Natural killer cell (primary cell): ENCODE results near the gene MMP24OS. TPM values are rescaled to one million over a fixed set of nuclear protein-coding genes. Genes with fewer than 3 reads are reported as not detected.
"Not testable (repeated sequence)": the region's sequence is repeated elsewhere in the genome, so short reads cannot be mapped to it uniquely, and the experiment has no call there.

Source experiments
- ATAC-seq, 3 donors: fragments of 150-1000 bp in 2 of 3; fragments of 200-7000 bp in 1 of 3; cut with Tn5 transposase; 1 replicate in 1 of 3; 2 replicates in 2 of 3; pipeline ENCODE4 v1.10.0; 2021; ENCODE audit warnings: mild to moderate bottlenecking in 2 of 3, moderate library complexity in 2 of 3
- DNase-seq, 2 donors: peaks; one replicate each; pipeline versions ENCODE4 v3.0.0 to v3.0.0-alpha.2; 2013 to 2021; ENCODE audit warnings: mixed read lengths in 1 of 2
- H3K27ac ChIP-seq: one replicate; pipeline ENCODE4 v1.5.1; 2013; ENCODE audit warnings: mild to moderate bottlenecking, low read length
- H3K27me3 ChIP-seq: one replicate; pipeline ENCODE4 v1.6.1; 2013; ENCODE audit warnings: low read length; ENCODE audit not compliant: control insufficient read depth, insufficient read depth
- H3K36me3 ChIP-seq: one replicate; pipeline ENCODE4 v1.6.1; 2013; ENCODE audit warnings: low read length; ENCODE audit not compliant: control insufficient read depth, insufficient read depth
- H3K4me1 ChIP-seq: one replicate; pipeline ENCODE4 v1.6.1; 2013; ENCODE audit warnings: low read length; ENCODE audit not compliant: control insufficient read depth, insufficient read depth
- H3K4me3 ChIP-seq: one replicate; pipeline ENCODE4 v1.5.1; 2013; ENCODE audit warnings: low read length
- H3K9me3 ChIP-seq: one replicate; pipeline ENCODE4 v1.6.1; 2013; ENCODE audit warnings: low read length; ENCODE audit not compliant: control insufficient read depth, insufficient read depth
- H3K27ac Mint-ChIP-seq, 2 donors: one replicate each; pipeline ENCODE4 v1.8.0; 2022; ENCODE audit warnings: mild to moderate bottlenecking in 2 of 2, mixed read lengths in 2 of 2, moderate library complexity in 1 of 2
- H3K27me3 Mint-ChIP-seq, 2 donors: one replicate each; pipeline ENCODE4 v1.8.0; 2022; ENCODE audit warnings: low read depth in 2 of 2, mixed read lengths in 2 of 2
- H3K36me3 Mint-ChIP-seq: one replicate; pipeline ENCODE4 v1.8.0; 2022; ENCODE audit warnings: mixed read lengths
- H3K4me1 Mint-ChIP-seq, 2 donors: one replicate each; pipeline ENCODE4 v1.8.0; 2022; ENCODE audit warnings: mixed read lengths in 2 of 2
- H3K4me3 Mint-ChIP-seq: one replicate; pipeline ENCODE4 v1.8.0; 2022; ENCODE audit warnings: mild to moderate bottlenecking, moderate library complexity, mixed read lengths
- H3K9me3 Mint-ChIP-seq, 2 donors: one replicate each; pipeline ENCODE4 v1.8.0; 2022; ENCODE audit warnings: mixed read lengths in 2 of 2
- WGBS: methylation state at CpG from one replicate; pipeline ENCODE4 v1.1.7; 2013; ENCODE audit warnings: missing lambda C conversion rate; ENCODE audit not compliant: insufficient coverage; 5-methylcytosine and 5-hydroxymethylcytosine counted together
- intact Hi-C: fragments of 100-400 bp; cut with micrococcal nuclease; formaldehyde crosslinking; loops from one replicate; pipeline ENCODE4 v1.14.2; 2022
- total RNA-seq, 4 donors: library from RNA; stranded (reverse); fragments of 120-200 nt in 1 of 4; gene quantifications; one replicate each; pipeline versions ENCODE4 v1.2.3 to v1.2.4, GENCODE V29; 2013 to 2022
- TF ChIP-seq, protein P1 (sequence below): fragments of 200-600 bp; IDR thresholded peaks from one replicate; pipeline ENCODE4 v1.8.0; 2022; ENCODE audit warnings: antibody characterized with exemption

Gene MMP24OS
- total RNA-seq, 3 donors from 2014 or later (not counting 1 experiment from before 2014, with no cell fraction given), result 76.5 to 92.7 (median 86.6) TPM

DNA sequence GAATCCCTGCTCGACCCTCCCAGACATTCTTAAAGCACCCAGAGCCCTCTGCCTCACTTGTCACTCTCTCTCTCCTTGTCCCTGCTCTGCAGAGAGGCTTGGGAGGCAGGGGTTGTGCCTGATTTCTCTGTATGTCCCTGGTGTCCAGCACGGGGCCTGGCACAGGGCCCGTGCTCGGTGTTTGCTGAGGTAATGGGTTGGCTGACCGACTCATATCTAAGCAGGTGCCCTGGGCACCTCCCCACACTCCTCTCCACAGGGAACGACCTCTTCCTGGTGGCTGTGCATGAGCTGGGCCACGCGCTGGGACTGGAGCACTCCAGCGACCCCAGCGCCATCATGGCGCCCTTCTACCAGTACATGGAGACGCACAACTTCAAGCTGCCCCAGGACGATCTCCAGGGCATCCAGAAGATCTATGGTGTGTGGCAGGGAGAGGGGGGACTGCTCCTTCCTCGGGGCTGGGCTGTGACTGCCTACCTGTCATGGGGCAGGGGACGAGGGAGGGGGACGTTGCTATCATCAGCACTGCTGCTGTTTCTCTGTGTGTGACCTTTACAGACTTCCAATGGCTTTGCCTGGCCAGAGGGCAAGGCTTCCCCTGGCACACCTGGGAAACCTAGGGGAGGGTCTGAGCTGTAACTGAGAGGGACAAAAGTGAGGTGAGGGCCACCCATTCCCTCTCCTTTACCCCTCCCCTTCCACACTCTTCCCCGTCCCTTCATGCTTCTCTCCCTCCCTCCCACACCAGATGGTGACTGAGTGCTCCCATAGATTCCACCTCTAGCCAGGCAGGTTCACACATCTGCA is 14.2 kb downstream of the MMP24OS start:
- Histone ChIP-seq H3K36me3 (peaks cover 29% of the 10 kb centered on the region), H3K9me3 (no peaks in the 10 kb centered on the region), H3K27me3 (no peaks in the 10 kb centered on the region), H3K4me1 (no peaks in the 10 kb centered on the region), H3K4me3 (no peak overlapping the region), H3K27ac (no peak overlapping the region)
- no peaks in the 10 kb centered on the region for H3K36me3 Mint-ChIP-seq
- DNase-seq (no peak), ATAC-seq (no peak)
- H3K27me3 Mint-ChIP-seq, result no peaks in the 10 kb centered on the region
- intact Hi-C loops, result no loop called here
- H3K4me1 Mint-ChIP-seq, result peaks cover 0 to 8% of the 10 kb centered on the region in 2 donors
- TF ChIP-seq, protein P1, sequence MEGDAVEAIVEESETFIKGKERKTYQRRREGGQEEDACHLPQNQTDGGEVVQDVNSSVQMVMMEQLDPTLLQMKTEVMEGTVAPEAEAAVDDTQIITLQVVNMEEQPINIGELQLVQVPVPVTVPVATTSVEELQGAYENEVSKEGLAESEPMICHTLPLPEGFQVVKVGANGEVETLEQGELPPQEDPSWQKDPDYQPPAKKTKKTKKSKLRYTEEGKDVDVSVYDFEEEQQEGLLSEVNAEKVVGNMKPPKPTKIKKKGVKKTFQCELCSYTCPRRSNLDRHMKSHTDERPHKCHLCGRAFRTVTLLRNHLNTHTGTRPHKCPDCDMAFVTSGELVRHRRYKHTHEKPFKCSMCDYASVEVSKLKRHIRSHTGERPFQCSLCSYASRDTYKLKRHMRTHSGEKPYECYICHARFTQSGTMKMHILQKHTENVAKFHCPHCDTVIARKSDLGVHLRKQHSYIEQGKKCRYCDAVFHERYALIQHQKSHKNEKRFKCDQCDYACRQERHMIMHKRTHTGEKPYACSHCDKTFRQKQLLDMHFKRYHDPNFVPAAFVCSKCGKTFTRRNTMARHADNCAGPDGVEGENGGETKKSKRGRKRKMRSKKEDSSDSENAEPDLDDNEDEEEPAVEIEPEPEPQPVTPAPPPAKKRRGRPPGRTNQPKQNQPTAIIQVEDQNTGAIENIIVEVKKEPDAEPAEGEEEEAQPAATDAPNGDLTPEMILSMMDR, result no peak
- H3K27ac Mint-ChIP-seq, result no peak overlapping the region
- no peak overlapping the region for H3K4me3 Mint-ChIP-seq
- 92% methylated on average over 17 of the region's 17 CpGs for WGBS
- H3K9me3 Mint-ChIP-seq, result no peaks in the 10 kb centered on the region

DNA sequence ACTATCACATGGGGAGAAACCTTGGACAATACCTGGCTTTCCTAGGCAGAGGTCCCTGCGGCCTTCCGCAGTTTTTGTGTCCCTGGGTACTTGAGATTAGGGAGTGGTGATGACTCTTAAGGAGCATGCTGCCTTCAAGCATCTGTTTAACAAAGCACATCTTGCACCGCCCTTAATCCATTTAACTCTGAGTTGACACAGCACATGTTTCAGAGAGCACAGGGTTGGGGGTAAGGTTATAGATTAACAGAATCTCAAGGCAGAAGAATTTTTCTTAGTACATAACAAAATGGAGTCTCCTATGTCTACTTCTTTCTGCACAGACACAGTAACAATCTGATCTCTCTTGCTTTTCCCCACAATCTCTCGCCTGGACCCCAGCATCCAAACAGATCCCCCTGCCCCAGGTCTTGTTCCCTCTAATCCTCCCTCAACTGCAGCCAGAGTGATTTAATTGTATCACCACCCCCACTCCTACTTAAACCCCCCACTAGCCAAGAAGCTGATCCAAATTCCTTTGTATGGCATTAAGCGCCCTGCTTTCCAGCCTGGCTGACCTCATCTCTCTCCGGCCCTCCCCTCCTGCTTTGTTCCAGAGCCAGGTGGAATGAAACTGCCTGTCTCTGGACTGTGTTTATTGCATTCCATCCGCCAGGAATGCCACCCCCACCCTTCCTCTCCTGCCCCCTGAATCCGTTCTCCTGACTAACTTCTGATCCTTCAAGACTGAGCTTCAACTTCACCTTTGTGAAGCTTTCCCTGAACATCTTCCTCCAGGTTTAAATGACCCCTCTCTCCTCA is 15.0 kb downstream of the MMP24OS start:
- intact Hi-C loops, result not testable (repeated sequence)
- 98% methylated on average over 5 of the region's 8 CpGs for WGBS

DNA sequence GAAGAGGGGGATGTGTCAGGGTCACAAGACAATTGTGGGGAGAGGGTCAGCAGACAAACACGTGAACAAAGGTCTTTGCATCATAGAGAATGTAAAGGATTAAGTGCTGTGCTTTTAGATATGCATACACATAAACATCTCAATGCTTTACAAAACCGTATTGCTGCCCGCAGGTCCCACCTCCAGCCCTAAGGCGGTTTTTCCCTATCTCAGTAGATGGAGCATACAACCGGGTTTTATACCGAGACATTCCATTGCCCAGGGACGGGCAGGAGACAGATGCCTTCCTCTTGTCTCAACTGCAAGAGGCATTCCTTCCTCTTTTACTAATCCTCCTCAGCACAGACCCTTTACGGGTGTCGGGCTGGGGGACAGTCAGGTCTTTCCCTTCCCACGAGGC is 15.6 kb downstream of the MMP24OS start:
- H3K27me3 Mint-ChIP-seq, DNase-seq, H3K27ac ChIP-seq, H3K27ac Mint-ChIP-seq, intact Hi-C loops, H3K9me3 Mint-ChIP-seq, H3K4me3 Mint-ChIP-seq, H3K4me1 Mint-ChIP-seq, H3K4me1 ChIP-seq, H3K9me3 ChIP-seq, H3K4me3 ChIP-seq, ATAC-seq, H3K36me3 Mint-ChIP-seq, H3K27me3 ChIP-seq: not testable (repeated sequence)
- peaks cover 21% of the 10 kb centered on the region for H3K36me3 ChIP-seq
- 91% methylated on average over 5 of the region's 10 CpGs for WGBS

More for the DNA sequence above, 15.0 kb downstream of the MMP24OS start:
- peaks cover 26% of the 10 kb centered on the region for H3K36me3 ChIP-seq
- H3K27me3 Mint-ChIP-seq, H3K4me1 ChIP-seq, DNase-seq, H3K27ac Mint-ChIP-seq, H3K27me3 ChIP-seq, H3K9me3 ChIP-seq, H3K36me3 Mint-ChIP-seq, H3K27ac ChIP-seq, ATAC-seq, H3K4me3 Mint-ChIP-seq, H3K4me1 Mint-ChIP-seq, H3K9me3 Mint-ChIP-seq, H3K4me3 ChIP-seq: not testable (repeated sequence)

DNA sequence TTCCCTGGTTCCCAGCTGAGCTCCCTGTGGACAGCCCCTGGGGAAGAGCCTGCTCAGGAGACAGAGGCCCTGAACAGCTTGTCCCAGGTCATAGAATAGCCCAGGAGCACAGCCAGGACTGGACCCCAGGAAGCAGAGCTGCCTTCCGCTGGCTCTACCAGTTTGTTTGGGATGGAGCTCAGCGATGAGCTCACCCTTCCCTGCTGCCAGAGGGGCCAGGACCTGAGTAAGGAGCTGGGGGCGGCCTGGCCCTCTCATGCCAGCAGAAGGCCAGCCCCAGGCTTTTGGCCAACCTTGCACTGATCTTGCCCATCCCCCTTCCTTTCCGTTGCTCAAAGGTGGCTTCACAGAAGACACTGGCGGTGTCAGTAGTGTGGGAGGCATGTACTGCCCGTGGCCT is 17.5 kb downstream of the MMP24OS start:
- no peaks in the 10 kb centered on the region for H3K9me3 ChIP-seq
- no peaks in the 10 kb centered on the region for H3K4me1 ChIP-seq
- ATAC-seq (no peak), DNase-seq (no peak)
- no peak overlapping the region for H3K4me3 Mint-ChIP-seq
- H3K36me3 ChIP-seq, result peaks cover 11% of the 10 kb centered on the region
- H3K9me3 Mint-ChIP-seq, result no peaks in the 10 kb centered on the region
- H3K27ac ChIP-seq, result no peak overlapping the region
- no peaks in the 10 kb centered on the region for H3K27me3 ChIP-seq
- H3K4me1 Mint-ChIP-seq, result peaks cover 0 to 8% of the 10 kb centered on the region in 2 donors
- H3K36me3 Mint-ChIP-seq, result no peaks in the 10 kb centered on the region
- 94% methylated on average over 6 of the region's 6 CpGs for WGBS
- no peaks in the 10 kb centered on the region for H3K27me3 Mint-ChIP-seq
- no peak overlapping the region for H3K27ac Mint-ChIP-seq
- intact Hi-C loops, result no loop called here
- TF ChIP-seq, protein P1, result no peak
- H3K4me3 ChIP-seq, result no peak overlapping the region
